Measurements from ENCODE around the gene SSR3.

DNA sequence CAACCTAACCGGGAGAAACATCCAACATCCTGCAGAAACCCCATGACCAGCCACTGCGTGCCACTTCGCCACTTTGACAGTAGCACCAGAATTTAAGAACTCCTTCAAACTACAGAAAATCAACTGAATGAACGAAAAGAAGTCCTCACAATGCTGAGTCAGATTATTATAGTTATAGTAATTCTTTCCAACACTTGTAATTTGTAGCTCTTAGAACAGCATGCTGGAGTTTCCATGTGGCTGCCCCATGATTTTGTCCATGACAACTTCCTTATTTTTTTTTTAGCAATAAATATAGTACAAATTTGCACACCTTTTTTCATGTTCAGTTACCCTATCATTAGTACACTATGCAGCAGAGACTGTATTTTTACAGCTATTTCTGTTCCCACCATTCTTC is 26.1 kb upstream of the SSR3 start:
- TF ChIP-seq POLR2A (IDR thresholded peaks at IDR 0.05), result no peak
- TF ChIP-seq, protein P1, sequence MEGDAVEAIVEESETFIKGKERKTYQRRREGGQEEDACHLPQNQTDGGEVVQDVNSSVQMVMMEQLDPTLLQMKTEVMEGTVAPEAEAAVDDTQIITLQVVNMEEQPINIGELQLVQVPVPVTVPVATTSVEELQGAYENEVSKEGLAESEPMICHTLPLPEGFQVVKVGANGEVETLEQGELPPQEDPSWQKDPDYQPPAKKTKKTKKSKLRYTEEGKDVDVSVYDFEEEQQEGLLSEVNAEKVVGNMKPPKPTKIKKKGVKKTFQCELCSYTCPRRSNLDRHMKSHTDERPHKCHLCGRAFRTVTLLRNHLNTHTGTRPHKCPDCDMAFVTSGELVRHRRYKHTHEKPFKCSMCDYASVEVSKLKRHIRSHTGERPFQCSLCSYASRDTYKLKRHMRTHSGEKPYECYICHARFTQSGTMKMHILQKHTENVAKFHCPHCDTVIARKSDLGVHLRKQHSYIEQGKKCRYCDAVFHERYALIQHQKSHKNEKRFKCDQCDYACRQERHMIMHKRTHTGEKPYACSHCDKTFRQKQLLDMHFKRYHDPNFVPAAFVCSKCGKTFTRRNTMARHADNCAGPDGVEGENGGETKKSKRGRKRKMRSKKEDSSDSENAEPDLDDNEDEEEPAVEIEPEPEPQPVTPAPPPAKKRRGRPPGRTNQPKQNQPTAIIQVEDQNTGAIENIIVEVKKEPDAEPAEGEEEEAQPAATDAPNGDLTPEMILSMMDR (IDR thresholded peaks at IDR 0.05), result no peak

Measured in testis (tissue), 2 donors.